Hypothalamus (tissue), 51 donors: ENCODE measurements around the gene ADPRH.
A peak's percentile ranks its signal among the peaks of the same experiment; 100 is the strongest.
"Not testable (repeated sequence)": the region's sequence is repeated elsewhere in the genome, so short reads cannot be mapped to it uniquely, and the experiment has no call there.

ENCODE experiments used
- DNase-seq, 51 donors: peaks; one replicate each; lab custom pipeline; 2025; lab: John Stamatoyannopoulos, UW

ADPRH gene

GRCh38 chr3:119558626-119559317 lies 20.5 kb upstream of the ADPRH start:
- no peak for DNase-seq

- peak in 11 of 51 donors; percentile 0 to 30 (median 6) for DNase-seq
Measured at GRCh38 chr3:119559441-119559963, 19.8 kb upstream of the ADPRH start, which contains the start of gene CD80. TSS of gene CD80 (minus strand) at chr3:119559614. CDS start at chr3:119557728, 1,886 bp downstream.

GRCh38 chr3:119560160-119560559 lies 19.1 kb upstream of the ADPRH start:
- no peak for DNase-seq

GRCh38 chr3:119562307-119562961 lies 16.9 kb upstream of the ADPRH start:
- DNase-seq, result no peak

- DNase-seq, result not testable (repeated sequence)
Measured at GRCh38 chr3:119563334-119563733, 16.0 kb upstream of the ADPRH start.

- DNase-seq, result no peak
Measured at GRCh38 chr3:119569156-119569555, 10.1 kb upstream of the ADPRH start.

- DNase-seq, result no peak
Measured at GRCh38 chr3:119570229-119570628, 9.1 kb upstream of the ADPRH start.

GRCh38 chr3:119571230-119571629 lies 8.1 kb upstream of the ADPRH start:
- DNase-seq, result no peak

GRCh38 chr3:119571688-119572087 lies 7.6 kb upstream of the ADPRH start:
- no peak for DNase-seq

- no peak for DNase-seq
Measured at GRCh38 chr3:119575507-119575906, 3.8 kb upstream of the ADPRH start.

GRCh38 chr3:119580067-119580760 lies 922 bp downstream of the ADPRH start:
- DNase-seq, result peak in 6 of 51 donors; percentile 10 to 43 (median 22)

- no peak for DNase-seq
Measured at GRCh38 chr3:119582178-119582577, 2.9 kb downstream of the ADPRH start.

- DNase-seq, result no peak
Measured at GRCh38 chr3:119585208-119585607, 5.9 kb downstream of the ADPRH start.

- no peak for DNase-seq
Measured at GRCh38 chr3:119585856-119586570, 6.7 kb downstream of the ADPRH start.

GRCh38 chr3:119586733-119587172 lies 7.5 kb downstream of the ADPRH start:
- DNase-seq, result no peak

GRCh38 chr3:119588112-119588511 lies 8.8 kb downstream of the ADPRH start:
- DNase-seq, result peak in 6 of 51 donors; percentile 1 to 19 (median 6)

- DNase-seq, result no peak
Measured at GRCh38 chr3:119589102-119589773, 9.9 kb downstream of the ADPRH start.

- no peak for DNase-seq
Measured at GRCh38 chr3:119590706-119591105, 11.4 kb downstream of the ADPRH start.

GRCh38 chr3:119592861-119593260 lies 13.6 kb downstream of the ADPRH start:
- no peak for DNase-seq

- no peak for DNase-seq
Measured at GRCh38 chr3:119594066-119594465, 14.8 kb downstream of the ADPRH start.
